Thyroid gland (tissue), 4 donors: ENCODE results near the gene EXOC4. TPM values are rescaled to one million over a fixed set of nuclear protein-coding genes. Genes with fewer than 3 reads are reported as not detected.

ENCODE experiments used
- DNase-seq, 2 donors: peaks; one replicate each; pipeline ENCODE4 v3.0.0-alpha.2; 2019
- H3K27ac ChIP-seq, 3 donors: fragments of 200-600 bp; sonication (generic); 1 replicate in 2 of 3; 2 replicates in 1 of 3; pipeline ENCODE4 v1.5.1; 2016 to 2019; ENCODE audit warnings: mild to moderate bottlenecking in 1 of 3, moderate library complexity in 1 of 3
- H3K27me3 ChIP-seq: fragments of 200-600 bp; sonication (generic); one replicate; pipeline ENCODE4 v1.5.1; 2019
- H3K36me3 ChIP-seq, 2 donors: fragments of 200-600 bp; sonication (generic); one replicate each; pipeline ENCODE4 v1.5.1; 2016 to 2019
- H3K4me1 ChIP-seq, 2 donors: fragments of 200-600 bp; sonication (generic); one replicate each; pipeline ENCODE4 v1.5.1; 2017 to 2019
- H3K4me3 ChIP-seq, 3 donors: fragments of 200-600 bp; sonication (generic); replicated peaks in 1 of 3; 1 replicate in 2 of 3; 2 replicates in 1 of 3; pipeline ENCODE4 v1.5.1; 2016; ENCODE audit warnings: mild to moderate bottlenecking in 1 of 3
- H3K9me3 ChIP-seq: fragments of 200-600 bp; sonication (generic); one replicate; pipeline ENCODE4 v1.5.1; 2017
- CTCF ChIP-seq, 6 experiments: fragments of 200-600 bp in 3 of 6; fragments of 450-650 bp in 3 of 6; sonication (generic) in 3 of 6; IDR thresholded peaks; one replicate each; pipeline ENCODE4 v1.5.1; 2016 to 2019; ENCODE audit warnings: antibody characterized with exemption in 6 of 6, mild to moderate bottlenecking in 2 of 6, inconsistent platforms in 1 of 6, moderate library complexity in 1 of 6
- POLR2A ChIP-seq, 2 donors: fragments of 450-650 bp; IDR thresholded peaks; one replicate each; pipeline ENCODE4 v1.6.1; 2017; ENCODE audit warnings: antibody characterized with exemption in 2 of 2, mild to moderate bottlenecking in 2 of 2, moderate library complexity in 1 of 2
- WGBS, 2 donors: methylation state at CpG; one replicate each; pipeline ENCODE4 v1.1.5; 2017; 5-methylcytosine and 5-hydroxymethylcytosine counted together
- intact Hi-C: fragments of 100-400 bp; cut with DNase I; formaldehyde crosslinking; loops from one replicate; pipeline ENCODE4 v1.15.1; 2023
- total RNA-seq, 4 donors: library from RNA; depleted of rRNA; stranded (reverse); fragments of >200 nt; gene quantifications; one replicate each; pipeline ENCODE4 v1.2.3, GENCODE V29; 2016

Gene EXOC4
- total RNA-seq, 4 donors from 2014 or later, result 74.0 to 116 (median 107) TPM

GRCh38 chr7:133593561-133593960 is 340.7 kb downstream of the EXOC4 start:
- Histone ChIP-seq H3K27me3 (no peaks in the 10 kb centered on the region), H3K36me3 (no peaks in the 10 kb centered on the region), H3K4me1 (peaks cover 3 to 6% of the 10 kb centered on the region in 2 donors), H3K27ac (no peak overlapping the region), H3K9me3 (no peaks in the 10 kb centered on the region), H3K4me3 (no peak overlapping the region)
- TF ChIP-seq POLR2A (IDR thresholded peaks at IDR 0.05) (no peak), CTCF (IDR thresholded peaks at IDR 0.05) (no peak)
- no peak for DNase-seq
- intact Hi-C loops, result no loop called here

- Histone ChIP-seq H3K4me1 (peaks cover 14 to 22% of the 10 kb centered on the region in 2 donors), H3K27me3 (no peaks in the 10 kb centered on the region), H3K36me3 (no peaks in the 10 kb centered on the region), H3K9me3 (no peaks in the 10 kb centered on the region), H3K4me3 (no peak overlapping the region), H3K27ac (no peak overlapping the region)
- no peak for TF ChIP-seq POLR2A (IDR thresholded peaks at IDR 0.05)
- TF ChIP-seq CTCF (IDR thresholded peaks at IDR 0.05), result no peak
- 74 to 82% methylated on average over 2 of the region's 2 CpGs for WGBS, 2 donors
- DNase-seq, result no peak
- intact Hi-C loops, result no loop called here
These were observed 348.7 kb downstream of the EXOC4 start for GRCh38 chr7:133601617-133602016.

GRCh38 chr7:133602291-133602690 is 349.4 kb downstream of the EXOC4 start:
- Histone ChIP-seq H3K36me3 (no peaks in the 10 kb centered on the region), H3K4me1 (peaks cover 14 to 22% of the 10 kb centered on the region in 2 donors), H3K27ac (no peak overlapping the region), H3K9me3 (no peaks in the 10 kb centered on the region), H3K27me3 (no peaks in the 10 kb centered on the region), H3K4me3 (no peak overlapping the region)
- WGBS, 2 donors, result 55 to 58% methylated on average over 4 of the region's 4 CpGs
- no peak for TF ChIP-seq POLR2A (IDR thresholded peaks at IDR 0.05)
- no peak for TF ChIP-seq CTCF (IDR thresholded peaks at IDR 0.05)
- intact Hi-C loops, result no loop called here
- DNase-seq, result peak in 1 of 2 donors; percentile 7

- Histone ChIP-seq H3K9me3 (no peaks in the 10 kb centered on the region), H3K4me1 (peaks cover 5 to 7% of the 10 kb centered on the region in 2 donors), H3K36me3 (no peaks in the 10 kb centered on the region), H3K4me3 (no peak overlapping the region), H3K27me3 (no peaks in the 10 kb centered on the region), H3K27ac (no peak overlapping the region)
- TF ChIP-seq CTCF (IDR thresholded peaks at IDR 0.05) (no peak), POLR2A (IDR thresholded peaks at IDR 0.05) (no peak)
- 94% methylated on average over 4 of the region's 4 CpGs for WGBS, 2 donors
- intact Hi-C loops, result no loop called here
- no peak for DNase-seq
These were observed 354.1 kb downstream of the EXOC4 start for GRCh38 chr7:133606991-133607390.

- 88 to 92% methylated on average over 1 of the region's 1 CpG for WGBS, 2 donors
- H3K4me1 ChIP-seq, result no peaks in the 10 kb centered on the region
- H3K27ac ChIP-seq, result no peak overlapping the region
- no peaks in the 10 kb centered on the region for H3K9me3 ChIP-seq
- H3K36me3 ChIP-seq, result no peaks in the 10 kb centered on the region
- H3K27me3 ChIP-seq, result no peaks in the 10 kb centered on the region
- DNase-seq, result no peak
- TF ChIP-seq CTCF (IDR thresholded peaks at IDR 0.05) (no peak), POLR2A (IDR thresholded peaks at IDR 0.05) (no peak)
- intact Hi-C loops, result no loop called here
- H3K4me3 ChIP-seq, result no peak overlapping the region
These were observed 356.9 kb downstream of the EXOC4 start for GRCh38 chr7:133609806-133610205.
